K562 (cell line): ENCODE data around the gene CCNY.

ENCODE experiments used
- CTCF ChIP-seq, 3 experiments: IDR thresholded peaks in 2 of 3; conservative IDR thresholded peaks in 1 of 3; 2 replicates each; pipeline ENCODE4 v1.5.1; 2011 to 2012; ENCODE audit warnings: low read length in 3 of 3, mild to moderate bottlenecking in 3 of 3, control low read depth in 2 of 3, improper control_type of control experiment in 1 of 3, inconsistent platforms in 1 of 3, low read depth in 1 of 3, mixed read lengths in 1 of 3, moderate library complexity in 1 of 3; ENCODE audit not compliant: insufficient read depth in 2 of 3
- ELF1 ChIP-seq: fragments of 200-800 bp; sonication (Bioruptor generic); IDR thresholded peaks from 2 replicates; pipeline ENCODE4 v1.6.1; 2016; ENCODE audit warnings: missing genetic modification characterization, missing compliant biosample characterization
- MEF2A ChIP-seq: IDR thresholded peaks from 2 replicates; pipeline ENCODE4 v1.6.1; 2011; ENCODE audit warnings: low read depth, mild to moderate bottlenecking, low read length, moderate library complexity; ENCODE audit not compliant: control insufficient read depth
- RFX5 ChIP-seq: IDR thresholded peaks from 2 replicates; pipeline ENCODE4 v1.6.1; 2011; ENCODE audit warnings: low read depth, mild to moderate bottlenecking, improper control_type of control experiment, low read length
- ZBTB1 ChIP-seq: sonication (generic); formaldehyde crosslinking; IDR thresholded peaks from 2 replicates; pipeline ENCODE4 v1.8.1; 2023; ENCODE audit warnings: missing genetic modification reagents, low read depth, mild to moderate bottlenecking, borderline replicate concordance
- ZNF121 ChIP-seq: sonication (generic); formaldehyde crosslinking; conservative IDR thresholded peaks from 2 replicates; pipeline ENCODE4 v1.8.0; 2022; ENCODE audit warnings: missing genetic modification reagents

- no peak for TF ChIP-seq CTCF (IDR thresholded peaks at IDR 0.05 in 2 of 3, conservative IDR thresholded peaks at IDR 0.05 in 1 of 3; ENCODE audit: insufficient read depth in 2 of 3, low read depth in 1 of 3, low read length in 3 of 3)
- TF ChIP-seq ELF1 (tag), result no peak
- TF ChIP-seq ZNF121 (CRISPR knock-in tag), result no peak
- TF ChIP-seq RFX5, result no peak
- no peak for TF ChIP-seq ZBTB1 (CRISPR knock-in tag)
- no peak for TF ChIP-seq MEF2A
Observed at GRCh38 chr10:35607475-35608327, 271.4 kb downstream of the CCNY start.
